22Rv1 (cell line): ENCODE data around the gene LRIG1.

Experiments used
- ZFX ChIP-seq: fragments of 450-650 bp; IDR thresholded peaks from 2 replicates; pipeline ENCODE4 v1.6.1; 2017; ENCODE audit warnings: antibody characterized with exemption, borderline replicate concordance
- TF ChIP-seq, protein P1 (sequence below): fragments of 450-650 bp; IDR thresholded peaks from 2 replicates; pipeline ENCODE4 v1.5.1; 2017; ENCODE audit warnings: mild to moderate bottlenecking

DNA sequence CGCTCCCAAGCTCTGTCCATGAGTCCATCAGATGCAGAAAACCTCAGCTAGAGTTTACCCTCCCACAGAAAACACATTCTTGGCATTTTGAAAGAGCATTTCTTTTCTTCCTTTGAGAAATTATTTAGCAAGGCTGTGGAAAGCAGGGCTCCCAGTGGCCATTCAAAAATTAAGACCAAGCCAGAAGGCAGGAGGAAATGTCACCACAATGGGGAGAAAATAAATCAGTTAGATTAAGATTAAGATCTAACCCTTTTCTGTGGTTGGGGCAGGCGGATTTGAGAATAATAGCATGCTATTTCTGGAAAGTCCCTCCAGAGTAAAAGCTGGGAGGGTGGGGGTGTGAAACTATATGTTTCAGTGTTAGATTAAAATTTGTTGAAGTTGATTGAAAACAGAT lies 20.2 kb downstream of the LRIG1 start:
- TF ChIP-seq, protein P1, sequence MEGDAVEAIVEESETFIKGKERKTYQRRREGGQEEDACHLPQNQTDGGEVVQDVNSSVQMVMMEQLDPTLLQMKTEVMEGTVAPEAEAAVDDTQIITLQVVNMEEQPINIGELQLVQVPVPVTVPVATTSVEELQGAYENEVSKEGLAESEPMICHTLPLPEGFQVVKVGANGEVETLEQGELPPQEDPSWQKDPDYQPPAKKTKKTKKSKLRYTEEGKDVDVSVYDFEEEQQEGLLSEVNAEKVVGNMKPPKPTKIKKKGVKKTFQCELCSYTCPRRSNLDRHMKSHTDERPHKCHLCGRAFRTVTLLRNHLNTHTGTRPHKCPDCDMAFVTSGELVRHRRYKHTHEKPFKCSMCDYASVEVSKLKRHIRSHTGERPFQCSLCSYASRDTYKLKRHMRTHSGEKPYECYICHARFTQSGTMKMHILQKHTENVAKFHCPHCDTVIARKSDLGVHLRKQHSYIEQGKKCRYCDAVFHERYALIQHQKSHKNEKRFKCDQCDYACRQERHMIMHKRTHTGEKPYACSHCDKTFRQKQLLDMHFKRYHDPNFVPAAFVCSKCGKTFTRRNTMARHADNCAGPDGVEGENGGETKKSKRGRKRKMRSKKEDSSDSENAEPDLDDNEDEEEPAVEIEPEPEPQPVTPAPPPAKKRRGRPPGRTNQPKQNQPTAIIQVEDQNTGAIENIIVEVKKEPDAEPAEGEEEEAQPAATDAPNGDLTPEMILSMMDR, result no peak
- no peak for TF ChIP-seq ZFX
